Suppressor macrophage (primary cell): ENCODE results near the gene STAB2.
"Not testable (repeated sequence)": the region's sequence is repeated elsewhere in the genome, so short reads cannot be mapped to it uniquely, and the experiment has no call there.

ENCODE experiments used
- DNase-seq, 4 experiments: peaks; one replicate each; pipeline ENCODE4 v3.0.0-alpha.2; 2020 to 2022

The STAB2 gene

DNA sequence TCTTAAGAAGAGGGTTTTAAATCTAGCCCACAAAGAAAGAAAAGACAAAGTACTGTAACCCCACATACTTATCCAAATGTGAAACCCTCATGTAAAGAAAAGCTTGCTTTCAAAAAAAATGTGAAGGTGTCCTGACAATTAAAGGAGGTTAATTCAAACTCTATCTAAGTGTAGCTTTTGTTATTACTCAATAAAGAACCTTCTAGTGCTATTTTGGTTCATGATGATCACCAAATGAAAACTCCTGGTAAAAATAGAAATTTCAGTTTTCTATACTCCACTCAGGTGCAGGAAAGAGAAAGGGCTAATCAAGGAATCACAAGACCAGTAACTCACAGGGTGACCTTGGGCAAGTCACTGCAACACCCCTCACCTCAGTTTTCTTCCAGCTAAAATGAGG, 1.6 kb downstream of the STAB2 start:
- DNase-seq = no peak

DNA sequence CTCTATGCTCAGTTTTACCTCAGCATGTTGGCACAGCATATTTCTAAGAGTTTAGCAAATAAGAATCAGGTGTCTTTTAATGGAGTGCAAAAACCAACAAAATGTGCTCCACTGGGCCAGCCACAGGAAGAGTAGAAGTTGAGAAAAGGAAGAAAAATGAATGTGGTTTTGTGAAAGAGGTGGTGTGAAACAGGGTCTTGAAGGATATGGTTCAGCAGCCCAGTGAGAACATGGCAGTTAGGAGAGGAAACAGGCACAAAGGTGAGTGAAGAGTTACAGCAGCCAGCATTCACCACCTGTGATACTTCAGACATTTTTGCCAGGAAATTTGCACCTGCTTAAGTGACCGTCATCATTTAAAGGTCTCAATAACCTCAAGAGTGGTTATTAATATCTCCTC, 2.4 kb downstream of the STAB2 start:
- DNase-seq = no peak

DNA sequence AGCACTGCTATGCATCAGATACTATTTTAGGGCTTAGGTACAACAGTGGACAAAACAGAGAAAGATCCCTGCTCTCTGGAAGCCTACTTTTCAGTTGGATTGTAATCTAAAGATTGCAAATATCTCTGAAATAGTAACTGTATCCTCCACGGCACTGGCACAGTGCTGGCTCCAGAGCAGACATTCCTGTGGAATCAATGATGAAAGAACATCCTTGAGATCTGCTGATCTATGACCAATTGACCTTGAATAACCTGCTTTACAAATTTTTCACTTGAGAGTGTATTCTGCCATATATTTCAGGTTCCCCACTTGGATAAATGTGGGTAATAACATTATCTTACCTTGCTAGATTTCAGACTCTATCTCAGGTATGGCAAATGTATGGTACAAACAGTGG, 3.2 kb downstream of the STAB2 start:
- no peak for DNase-seq

DNA sequence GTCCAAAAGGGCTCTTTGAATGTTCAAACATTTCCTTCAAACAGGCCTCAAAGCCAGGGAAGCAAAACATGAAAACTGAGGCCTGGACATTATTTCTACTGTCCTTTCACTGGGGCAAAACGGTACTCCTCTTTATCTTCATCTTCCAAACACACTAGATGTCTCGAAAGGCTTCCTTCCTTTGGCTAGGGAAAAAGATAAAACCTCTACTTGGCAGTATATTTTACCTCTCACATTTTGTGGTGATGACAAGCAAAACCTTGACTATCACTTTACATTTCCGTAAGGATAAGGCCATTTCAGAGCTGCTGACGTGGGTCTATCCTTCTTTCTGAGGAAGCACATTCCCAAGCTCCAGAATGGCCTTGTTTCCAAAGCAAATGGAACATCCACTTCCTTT, 9.9 kb downstream of the STAB2 start:
- no peak for DNase-seq

DNA sequence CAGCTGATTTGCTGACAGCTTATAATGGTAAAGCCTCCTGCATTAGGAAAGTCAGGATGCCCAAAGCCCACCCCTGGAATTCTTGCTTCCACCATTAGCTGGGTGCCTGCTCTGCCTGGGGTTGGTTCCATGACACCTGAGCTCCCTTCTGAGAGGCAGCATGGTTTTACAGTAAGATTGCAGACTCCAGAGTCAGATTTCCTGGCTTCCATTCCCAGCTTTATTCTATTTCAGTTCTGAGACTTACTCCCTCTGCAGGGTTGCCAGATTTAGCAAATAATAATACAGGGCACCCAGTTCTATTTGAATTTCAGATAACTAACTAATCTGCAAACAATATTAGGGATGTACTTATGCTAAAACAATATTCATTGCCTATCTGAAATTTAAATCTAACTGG, 12.2 kb downstream of the STAB2 start:
- DNase-seq = no peak

DNA sequence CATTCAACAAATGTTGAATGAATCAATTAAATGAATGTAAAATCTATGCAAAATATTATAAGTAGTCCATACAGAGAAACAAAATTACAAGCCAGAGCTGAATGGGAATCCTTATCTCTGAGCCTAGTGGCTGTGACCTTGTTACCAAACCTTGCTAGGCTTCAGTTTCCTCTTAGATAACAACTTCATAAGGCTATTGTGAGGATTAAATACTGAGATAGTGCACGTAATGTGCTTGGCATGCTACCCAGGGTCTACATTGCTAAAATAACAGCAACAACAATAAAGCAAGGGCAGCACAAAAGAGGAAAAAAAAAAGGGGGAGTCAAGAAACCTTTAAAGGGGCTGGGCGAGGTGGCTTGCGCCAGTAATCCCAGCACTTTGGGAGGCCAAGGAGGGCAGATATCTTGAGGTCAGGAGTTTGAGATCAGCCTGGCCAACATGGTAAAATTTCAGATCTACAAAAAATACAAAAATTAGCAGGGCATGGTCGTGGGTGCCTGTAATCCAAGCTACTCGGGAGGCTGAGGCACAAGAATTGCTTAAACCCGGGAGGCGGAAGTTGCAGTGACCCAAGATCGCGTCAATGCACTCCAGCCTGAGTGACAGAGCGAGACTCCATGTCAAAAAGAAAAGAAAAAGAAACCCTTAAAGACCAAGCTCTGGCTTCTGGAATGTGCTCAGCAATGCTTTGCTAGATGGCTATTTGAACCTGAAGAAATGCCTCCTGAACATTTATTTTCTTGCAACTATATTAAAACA, 14.1 kb downstream of the STAB2 start:
- DNase-seq = no peak

DNA sequence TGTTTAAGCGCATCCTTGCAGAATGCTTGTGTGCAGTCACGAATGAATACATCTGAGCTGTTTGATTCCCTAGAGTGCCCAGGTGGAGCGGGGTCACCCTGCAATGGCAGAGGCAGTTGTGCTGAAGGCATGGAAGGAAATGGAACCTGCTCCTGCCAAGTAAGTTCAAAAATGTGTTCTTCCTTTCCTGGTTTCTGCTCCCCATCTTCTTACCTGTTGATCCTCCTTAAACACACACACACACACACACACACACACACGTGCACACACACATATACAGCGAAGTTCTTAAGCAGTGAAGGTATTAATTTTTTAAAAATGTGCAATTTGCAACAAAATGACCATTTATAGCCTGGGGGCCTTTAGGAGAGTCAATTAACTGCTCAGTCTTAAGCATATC, 33.3 kb downstream of the STAB2 start:
- DNase-seq = no peak

DNA sequence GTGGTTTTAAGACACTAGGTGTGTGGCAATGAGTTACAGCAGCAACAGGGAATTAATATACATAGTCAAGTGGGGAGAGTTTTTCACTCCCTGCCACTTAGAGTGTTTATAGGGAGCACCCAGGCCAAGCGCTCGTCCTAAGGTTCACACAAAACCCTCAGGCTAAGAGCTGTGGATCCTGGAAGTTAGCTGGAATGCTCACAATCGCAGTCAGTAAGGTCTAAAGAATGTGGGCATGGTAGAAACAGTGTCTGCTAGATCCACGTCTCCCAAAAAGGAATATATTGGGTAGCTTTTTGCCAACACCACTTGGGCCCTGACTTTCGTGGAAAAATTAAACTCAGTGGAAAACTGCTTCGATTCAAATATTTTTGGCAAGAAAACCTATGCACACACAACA, 36.6 kb downstream of the STAB2 start:
- DNase-seq = no peak

DNA sequence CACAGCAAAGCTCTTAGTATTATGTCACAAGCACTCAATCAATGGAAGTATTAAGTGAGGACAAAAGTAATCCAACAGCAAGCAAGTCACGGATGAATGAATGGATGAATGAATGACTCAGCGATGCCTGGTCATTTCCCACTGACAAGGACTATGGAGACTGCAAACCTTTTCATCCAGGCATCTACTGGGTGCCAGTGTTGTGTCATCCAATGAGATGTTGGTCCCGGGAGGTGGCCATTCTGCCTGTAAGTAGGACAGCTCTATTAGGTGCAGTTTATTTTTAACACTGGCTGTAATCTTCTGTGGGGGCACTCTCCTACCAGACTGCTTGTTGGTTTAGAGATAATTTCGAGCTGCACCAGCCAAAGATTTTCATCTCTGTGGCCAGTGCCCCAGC, 39.4 kb downstream of the STAB2 start:
- DNase-seq = peak in 1 of 4 experiments; percentile 3

DNA sequence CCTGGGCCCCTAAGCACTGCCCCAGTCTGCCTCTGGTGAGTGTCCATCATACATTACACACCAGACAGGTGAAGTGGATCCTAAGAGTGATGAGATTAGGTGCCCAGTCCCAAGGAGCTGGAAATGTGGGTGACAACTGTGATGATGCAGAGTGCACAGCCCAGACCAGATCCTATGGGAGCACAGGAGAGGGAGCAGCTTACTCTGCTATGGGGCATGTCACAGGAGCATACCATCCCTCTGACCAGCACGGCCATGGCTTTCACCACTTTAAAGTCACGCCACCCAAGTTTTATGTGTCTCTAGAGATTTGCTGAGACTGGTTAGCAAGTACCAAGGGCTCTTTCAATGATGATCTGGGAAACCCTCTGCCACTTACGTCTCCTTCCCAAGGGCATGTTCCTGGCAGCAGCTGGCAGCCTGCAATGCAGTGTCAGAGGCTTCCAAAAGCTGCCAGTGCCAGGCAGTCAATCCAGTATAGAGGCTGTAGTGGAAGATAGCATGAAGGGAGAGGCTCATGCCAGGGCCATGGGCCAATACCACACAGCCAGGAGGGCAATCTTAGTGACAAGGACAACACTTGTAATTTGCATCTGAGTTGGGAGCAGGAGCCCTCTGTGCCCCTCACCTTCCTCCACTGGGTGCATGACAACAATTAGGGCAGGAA, 40.2 kb downstream of the STAB2 start:
- no peak for DNase-seq

DNA sequence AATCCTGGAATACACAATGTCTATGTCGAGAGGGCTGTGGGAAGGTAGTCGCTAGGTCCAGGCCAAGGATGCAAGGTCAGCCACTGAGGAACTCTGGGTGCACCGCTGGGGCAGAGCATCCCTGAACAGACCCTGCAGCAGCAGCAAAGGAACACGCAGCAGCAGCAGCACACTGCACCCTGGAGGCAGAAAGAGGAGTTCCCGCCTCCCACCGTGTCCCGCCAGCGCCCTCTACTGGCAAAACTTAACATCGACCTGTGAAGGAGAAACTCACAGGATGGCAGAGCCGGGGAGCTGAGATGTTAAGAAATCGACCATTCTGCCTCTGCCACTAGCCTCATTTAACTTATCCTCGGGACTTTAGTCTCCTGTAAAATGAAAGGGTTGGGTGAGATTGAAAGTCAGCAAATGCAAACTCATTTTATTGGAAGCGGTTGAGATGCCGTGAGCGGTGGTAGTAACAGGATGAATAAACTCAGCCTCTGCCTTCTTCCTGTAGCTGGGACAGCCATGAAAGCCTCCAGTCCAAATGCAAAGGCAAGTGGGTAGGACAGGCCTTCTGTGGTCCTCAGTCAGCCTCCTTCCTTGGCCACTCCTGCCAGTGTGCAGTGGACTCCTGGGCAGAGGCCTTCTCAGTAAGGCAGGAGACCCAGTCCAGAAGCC, 45.6 kb downstream of the STAB2 start:
- DNase-seq = peak; percentile 73 to 83 (median 80)

DNA sequence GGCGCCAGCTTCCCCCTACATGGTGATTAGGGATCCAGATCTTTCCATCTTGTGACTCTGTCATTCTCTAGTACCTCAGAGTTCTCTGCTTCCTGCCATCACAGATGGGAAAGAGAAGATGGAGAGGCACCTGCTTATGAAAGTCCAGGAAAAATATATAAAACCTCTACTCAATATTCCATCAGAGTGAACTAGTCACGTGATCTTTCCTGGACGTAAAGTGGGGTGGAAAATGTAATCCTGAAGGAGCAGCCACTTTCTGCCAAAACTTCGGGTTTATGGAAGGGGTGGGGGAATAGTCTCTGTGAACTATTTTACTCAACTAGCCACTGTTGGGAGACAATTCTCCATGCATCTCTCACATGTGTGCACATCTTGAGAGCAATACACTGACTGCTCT, 47.7 kb downstream of the STAB2 start:
- no peak for DNase-seq

DNA sequence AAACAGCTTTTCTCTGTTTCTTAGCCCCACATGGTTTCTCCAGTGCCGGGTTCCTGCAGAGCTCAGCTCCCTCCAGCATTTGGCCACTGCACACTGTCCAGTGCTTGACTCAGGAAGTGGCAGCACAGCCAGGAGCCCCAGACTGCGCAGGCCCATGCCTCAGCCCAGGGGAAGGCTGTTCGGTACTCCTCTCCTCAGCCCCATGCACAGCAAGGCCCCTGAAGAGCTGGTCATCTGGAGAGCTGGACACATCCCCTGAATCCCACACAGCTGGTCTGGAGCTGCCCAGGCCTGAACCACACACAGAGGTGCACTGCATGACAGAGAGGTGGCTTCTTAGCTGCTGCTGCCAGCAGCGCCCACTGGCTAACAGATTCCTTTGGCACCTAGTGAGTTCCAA, 48.3 kb downstream of the STAB2 start:
- DNase-seq = no peak

DNA sequence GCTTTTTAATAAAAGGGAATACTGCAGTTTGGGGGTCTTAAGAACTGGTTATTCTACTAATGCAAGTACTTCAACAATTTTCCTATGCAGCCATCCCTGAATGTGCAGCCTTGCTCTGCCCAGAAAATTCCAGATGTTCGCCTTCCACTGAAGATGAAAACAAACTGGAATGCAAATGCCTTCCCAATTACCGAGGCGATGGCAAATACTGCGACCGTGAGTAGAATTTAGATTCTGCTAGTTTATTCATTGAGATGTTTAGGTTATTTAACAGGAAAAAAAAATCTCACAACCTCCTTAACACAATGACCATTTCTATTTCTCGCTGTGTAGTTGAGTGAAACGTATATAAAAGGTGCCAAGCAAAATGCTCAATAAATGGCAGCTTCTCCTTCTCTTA, 49.9 kb downstream of the STAB2 start:
- DNase-seq = no peak

DNA sequence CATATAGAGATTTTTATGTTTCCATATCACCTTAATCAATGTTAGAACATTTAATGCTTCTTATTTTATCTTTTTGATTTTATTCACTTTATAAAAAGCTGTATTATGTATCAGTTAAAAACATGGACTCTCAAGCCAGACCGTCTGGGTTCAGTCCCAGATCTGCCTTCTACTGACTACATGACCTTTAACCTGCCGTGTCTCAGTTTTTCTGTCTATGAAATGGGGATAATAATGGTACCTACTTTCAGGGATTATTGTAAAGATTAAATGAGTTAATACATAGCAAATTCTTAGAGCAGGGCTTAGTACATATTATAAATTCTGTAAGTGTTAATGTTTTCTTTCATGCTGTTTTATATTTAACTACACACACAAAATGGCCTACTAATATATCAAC, 50.4 kb downstream of the STAB2 start:
- no peak for DNase-seq

DNA sequence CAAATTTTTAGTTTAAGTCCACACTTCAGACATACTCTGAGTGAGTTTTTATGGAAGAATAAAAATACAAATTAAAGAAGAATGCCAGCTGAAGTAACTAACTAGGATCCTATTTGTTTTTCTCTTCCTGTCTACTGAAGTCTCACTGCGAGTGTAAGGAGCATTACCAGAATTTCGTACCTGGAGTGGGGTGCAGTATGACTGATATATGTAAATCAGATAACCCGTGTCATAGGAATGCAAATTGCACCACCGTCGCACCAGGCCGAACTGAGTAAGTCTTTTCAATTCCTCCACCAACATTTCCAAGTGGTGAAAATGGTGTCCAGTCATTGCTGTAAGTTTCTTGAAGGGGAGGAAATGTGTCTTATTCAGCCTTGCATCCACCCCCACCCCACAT, 52.9 kb downstream of the STAB2 start:
- no peak for DNase-seq

DNA sequence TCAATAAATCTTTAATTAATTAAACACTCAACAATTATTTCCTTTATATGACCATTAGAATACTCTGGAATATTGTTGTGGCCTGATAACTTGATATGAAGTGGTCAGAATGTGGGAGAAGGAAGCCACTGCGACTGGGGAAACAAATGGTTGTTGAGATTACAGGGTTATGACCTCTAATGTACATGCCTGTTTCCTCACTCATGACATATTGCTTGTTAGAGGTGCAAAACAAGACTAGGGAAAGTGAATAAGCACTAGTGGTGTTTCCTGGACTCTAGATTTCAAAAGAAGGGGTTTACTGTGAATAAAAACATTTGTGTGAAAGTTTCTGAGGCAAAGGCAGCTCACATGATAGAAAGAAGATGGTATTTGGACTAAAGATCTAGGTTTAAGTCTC, 53.3 kb downstream of the STAB2 start:
- no peak for DNase-seq

DNA sequence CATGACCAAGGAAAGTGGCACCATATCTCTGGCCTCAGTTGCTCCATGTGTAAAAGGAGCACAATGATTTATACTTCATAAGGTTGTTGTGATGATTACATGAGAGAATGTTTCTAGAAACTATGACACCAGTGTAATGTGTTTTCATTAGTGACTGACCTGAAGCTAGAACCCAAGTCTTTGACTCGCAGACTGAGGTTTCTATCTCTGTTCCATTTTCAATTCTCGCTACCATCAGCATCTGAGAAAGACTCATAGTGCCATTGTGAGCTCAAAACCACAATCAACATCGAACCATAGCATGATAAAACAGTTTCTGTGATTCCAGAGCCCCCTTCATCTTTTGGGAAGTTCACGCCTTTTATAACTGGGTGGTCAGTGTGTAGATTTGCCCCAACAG, 53.8 kb downstream of the STAB2 start:
- DNase-seq = no peak

DNA sequence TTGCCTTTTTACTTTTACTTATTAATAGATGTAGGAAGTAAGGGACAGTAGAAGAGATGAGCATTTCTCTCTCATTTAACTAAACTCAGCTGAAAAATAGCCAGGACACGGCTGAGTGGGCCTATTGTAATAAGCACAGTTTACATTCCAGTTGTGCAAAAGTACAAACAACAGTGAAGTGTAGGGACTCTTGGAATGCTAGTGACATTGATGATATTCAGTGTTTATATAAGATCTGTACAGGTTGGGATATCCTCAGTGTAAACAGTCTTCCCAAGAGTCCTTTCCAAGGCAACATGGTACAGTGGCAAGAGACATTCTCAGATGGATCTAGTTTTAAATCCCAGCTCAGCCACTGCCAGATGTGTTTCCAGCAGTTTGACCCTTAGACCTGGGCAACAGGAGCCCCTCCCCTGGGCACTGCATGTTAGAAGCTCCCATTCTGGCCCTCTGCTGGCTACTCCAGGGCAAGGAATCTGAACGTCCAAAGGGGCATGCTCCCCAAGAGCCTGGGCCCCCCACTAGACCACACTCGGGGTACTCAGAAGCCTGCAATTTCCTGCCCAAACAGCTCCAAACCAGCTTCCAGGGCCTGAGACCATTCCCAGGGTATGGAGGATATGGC, 55.3 kb downstream of the STAB2 start:
- no peak for DNase-seq

DNA sequence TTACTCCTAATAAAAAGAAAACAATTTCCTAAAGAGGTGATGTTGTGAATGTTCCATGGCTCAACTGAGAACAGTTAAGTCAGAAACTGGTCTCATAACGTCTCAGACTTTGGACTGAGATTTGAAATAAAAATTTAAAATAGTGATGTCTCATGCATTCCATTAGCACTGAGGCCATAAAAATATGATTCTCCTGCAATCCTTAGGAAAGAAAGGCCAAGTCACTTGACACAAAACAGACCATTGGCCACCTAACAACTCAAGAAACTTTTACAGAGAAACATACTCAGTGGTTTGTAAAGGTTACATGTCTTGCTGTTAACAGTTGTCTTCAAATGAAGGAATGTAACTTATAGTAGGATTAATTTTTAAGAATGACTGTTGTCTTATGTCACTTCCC, 58.1 kb downstream of the STAB2 start:
- no peak for DNase-seq

DNA sequence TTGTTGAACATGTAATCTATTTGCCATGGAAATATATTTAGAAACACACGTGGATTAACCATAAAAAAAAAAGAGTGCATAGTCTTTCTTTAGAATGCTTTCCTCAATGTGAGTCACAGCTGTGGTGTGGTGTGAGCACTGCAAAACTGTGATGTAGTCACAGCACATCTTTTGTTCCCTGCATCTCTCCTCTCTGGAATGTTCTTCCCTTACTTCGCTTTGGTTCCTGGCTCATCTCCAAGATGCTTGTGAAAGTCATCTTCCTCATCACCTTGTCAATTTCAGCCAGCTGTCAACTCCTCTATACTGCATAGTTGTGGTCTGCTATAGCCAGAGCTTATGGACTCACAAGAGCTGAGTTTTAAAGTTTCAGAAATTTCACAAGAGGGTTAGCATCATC, 60.2 kb downstream of the STAB2 start:
- no peak for DNase-seq

DNA sequence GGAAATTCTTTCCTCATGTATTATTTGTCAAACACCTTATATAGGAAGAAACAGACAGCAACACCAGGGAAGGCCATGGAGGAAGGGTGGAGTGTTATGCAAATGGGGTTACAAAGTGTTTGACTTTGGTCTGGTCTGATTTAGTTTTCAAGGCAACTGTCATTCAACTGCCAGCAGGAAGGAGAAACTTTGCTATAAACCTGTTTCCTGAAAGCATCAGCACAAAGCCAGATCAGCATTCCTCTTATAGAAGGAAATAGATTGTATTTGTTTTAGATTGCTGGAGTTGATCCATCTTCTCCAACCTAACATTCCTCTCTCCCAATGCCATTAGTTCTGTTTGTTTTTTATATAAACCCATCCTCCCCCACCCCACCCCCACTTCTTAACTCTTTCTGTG, 65.7 kb downstream of the STAB2 start:
- no peak for DNase-seq

DNA sequence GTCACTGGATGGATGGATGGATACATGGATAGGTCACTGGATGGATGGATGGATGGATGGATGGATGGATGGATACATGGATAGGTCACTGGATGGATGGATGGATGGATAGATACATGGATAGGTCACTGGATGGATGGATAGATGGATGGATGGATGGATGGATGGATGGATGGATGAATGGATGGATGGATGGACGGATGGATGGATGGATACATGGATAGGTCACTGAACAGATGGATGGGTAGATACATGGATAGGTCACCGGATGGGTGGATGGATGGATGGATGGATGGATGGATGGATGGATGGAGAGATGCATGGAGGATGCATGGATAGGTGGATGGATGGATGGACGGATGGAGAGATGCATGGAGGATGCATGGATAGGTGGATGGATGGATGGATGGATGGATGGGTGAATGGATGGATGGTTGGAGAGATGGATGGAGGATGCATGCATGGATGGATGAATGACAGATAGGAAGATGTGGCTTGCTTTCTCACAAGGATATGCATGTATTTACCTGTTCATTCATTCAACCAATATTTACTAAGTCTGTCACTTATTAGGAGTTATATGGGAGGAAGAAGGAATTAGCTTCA, 66.6 kb downstream of the STAB2 start:
- DNase-seq = not testable (repeated sequence)
